HG03521 (cell line): ENCODE results near the gene INPP5K.

Source experiments
- ATAC-seq: cut with Tn5 transposase; IDR thresholded peaks from one replicate; pipeline ENCODE4 v1.9.1; 2021; ENCODE audit warnings: mild to moderate bottlenecking, moderate library complexity; ENCODE audit not compliant: unreplicated experiment

INPP5K gene

GRCh38 chr17:1486802-1487695 is 29.4 kb downstream of the INPP5K start:
- ATAC-seq: no peak

GRCh38 chr17:1485423-1486376 is 30.7 kb downstream of the INPP5K start:
- no peak for ATAC-seq

DNA sequence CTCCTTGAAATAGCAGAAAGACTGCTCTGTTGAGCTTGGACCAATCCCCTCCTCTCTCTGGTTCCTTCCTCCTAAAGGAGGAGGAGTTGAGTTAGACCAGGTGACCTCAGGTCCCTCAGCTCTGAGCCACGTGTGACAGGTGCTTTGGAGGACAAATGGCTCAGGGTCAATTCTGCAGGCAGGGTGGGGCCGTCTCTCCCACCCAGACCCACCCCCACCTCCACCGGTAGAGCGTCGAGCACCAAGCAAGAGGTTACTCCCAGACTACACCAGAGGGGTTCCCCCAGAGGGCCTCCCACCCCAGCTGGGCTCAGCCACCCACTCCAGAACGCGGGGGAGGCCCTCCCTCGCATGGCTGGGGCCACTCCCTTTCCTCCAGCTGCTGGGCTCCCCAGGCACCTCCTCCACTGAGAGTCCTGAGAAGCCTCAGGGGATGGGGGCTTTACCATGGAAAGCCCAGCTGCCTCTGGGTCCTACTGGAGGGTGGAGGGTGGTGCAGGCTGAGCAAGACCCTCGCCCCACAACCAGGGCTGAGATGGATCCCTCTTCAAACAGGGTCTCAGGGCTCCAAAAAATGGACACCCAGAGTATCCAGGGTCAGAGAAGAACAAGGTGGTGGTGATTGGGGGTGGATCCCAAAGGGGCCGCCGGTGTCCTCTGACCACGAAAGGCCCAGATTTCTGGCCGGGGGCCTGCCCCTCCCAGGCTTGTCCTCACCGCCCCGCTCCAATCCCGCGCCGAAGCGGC is 31.6 kb downstream of the INPP5K start:
- no peak for ATAC-seq

GRCh38 chr17:1484060-1484535 is 32.3 kb downstream of the INPP5K start:
- no peak for ATAC-seq

- ATAC-seq: no peak
These were observed 33.7 kb downstream of the INPP5K start for GRCh38 chr17:1482680-1483079.

DNA sequence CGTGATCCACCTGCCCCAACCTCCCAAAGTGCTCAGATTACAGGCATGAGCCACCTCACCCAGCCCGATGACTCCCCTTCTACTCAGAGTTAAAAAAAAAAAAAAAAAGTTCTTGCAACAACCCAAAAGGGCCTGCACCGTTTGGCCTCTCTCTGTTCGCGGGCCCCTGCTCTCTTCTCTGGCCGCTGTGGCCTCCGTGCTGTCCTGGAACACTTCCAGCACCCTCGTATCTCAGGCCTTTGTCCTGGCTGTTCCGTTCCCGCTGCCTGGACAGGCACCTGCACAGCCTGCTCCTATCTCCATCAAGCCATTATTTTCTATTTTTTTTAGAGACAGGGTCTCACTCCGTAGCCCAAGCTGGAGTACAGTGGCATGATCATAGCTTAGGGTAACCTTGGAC is 34.7 kb downstream of the INPP5K start:
- no peak for ATAC-seq

- no peak for ATAC-seq
These were observed 35.5 kb downstream of the INPP5K start for GRCh38 chr17:1480747-1481465.

DNA sequence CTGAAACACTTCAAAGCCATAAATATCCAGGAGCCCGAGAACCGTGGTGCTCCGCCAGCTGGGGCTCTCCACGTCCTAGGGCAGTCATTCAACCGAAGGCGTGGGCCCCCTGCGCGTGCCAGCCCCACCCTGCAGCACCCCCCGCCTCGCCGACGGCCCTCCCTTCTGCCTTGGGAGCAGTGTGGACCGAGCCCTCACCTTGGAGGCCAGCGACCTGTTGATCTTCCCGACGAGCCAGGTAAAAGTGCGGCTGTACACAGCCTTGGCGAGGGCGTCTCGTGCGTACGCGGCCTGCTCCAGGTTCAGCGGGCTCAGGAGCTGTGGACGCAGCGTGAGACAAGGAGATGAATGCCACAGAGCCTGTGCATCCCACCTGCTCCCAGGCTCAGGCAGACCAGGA is 38.0 kb downstream of the INPP5K start:
- ATAC-seq: no peak

DNA sequence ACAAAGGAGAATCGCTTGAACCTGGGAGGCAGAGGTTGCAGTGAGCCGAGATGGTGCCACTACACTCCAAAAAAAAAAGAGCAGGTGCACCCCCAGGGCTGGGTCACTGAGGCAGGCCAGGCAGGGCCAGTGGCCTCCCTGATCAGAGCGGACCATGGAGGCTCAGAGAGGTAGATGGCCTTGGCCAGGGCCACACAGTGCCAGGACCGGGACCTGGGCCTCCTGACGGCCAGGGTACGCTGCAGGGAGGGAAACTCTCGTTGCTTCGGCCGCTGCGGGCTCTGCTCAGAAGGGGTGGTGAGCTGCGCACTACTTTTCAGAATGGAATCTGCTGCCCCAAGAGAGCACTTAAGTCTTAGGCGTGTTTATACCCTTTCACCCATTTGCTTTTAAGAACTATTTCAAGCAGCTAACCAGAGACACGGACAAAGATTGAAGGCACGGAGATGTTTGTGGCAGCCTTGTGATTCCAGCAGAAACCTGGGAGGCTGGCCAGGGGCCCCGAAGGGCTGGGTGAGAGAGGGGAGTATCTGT is 41.0 kb downstream of the INPP5K start:
- no peak for ATAC-seq

GRCh38 chr17:1474402-1475189 is 41.8 kb downstream of the INPP5K start:
- no peak for ATAC-seq

DNA sequence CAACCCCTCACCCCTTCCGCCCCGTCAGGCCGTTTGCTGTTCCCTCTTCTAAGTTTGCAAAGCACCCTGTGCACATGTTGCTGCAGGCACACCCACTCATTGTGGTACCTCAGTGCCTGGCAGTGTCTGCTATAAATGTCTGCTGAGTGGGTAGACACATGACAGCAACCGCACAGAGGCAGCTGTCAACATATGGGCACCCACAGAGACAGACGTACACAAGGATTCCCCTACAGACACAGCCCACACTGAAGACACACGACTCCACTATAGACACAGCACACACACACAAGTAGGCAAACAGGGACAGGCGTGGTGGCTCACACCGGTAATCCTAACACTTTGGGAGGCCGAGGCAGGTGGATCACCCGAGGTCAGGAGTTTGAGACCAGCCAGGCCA is 42.6 kb downstream of the INPP5K start:
- ATAC-seq: no peak

DNA sequence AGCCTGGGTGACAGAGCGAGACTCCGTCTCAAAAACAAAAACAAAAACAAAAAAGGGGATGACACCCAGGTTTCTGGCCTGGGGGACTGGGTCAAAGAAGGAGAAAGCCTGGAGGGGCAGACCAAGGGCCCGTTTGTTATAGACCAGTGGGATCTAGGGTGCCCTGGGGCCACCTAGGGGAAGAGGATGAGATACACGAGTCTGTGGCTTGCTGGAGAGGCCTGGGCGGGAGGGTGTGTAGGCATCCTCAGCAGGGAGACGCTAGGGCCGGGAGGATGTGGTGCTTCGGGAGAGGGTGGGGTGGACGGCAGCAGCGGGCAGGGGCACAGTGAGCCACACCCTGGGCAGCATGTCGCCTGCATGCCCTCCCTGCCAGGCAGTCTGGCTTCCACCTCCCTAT is 43.2 kb downstream of the INPP5K start:
- no peak for ATAC-seq

DNA sequence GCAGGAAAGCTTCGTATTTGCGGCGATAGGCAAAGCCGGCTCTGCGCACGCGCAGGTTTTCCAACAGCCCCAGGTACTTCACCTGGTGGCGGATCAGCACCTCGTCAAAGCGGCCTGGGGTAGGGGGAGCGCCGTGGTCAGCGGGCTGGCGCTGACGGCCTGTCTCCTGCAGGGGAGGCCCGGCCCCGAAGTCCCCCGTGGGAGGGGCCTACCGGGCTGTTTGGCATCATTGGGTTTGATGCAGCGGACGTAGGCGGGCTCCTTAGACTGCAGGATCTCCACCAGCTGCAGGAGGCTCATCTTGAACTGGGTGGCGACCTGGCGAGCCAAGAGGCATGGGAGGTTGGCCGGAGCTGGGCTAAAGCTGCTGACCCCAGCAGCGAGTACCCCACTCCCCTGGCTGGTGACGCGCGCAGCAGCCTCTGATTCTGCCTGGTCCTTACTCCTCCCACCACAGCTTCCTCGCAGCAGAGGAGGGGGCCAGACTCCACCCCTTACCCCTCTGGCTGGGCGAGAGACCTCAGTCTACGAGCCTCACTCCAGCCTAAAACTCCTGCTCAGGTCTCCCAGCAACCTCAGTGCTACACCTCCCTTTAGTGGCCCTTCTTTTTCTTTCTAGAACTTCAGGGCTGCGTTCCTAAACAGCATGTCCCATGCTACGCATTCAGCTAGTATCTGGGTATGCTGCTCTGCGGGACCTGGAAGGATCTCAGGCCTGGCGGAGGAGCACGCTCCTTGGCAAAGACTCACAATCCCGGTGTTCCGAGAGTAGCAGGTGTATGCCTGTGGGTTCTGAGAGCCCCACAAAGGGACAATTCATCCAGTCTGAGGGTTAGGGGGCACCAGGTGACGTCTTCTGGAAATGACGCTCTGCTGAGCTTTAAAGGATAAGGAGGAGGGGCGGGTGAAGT is 44.2 kb downstream of the INPP5K start:
- ATAC-seq: no peak

DNA sequence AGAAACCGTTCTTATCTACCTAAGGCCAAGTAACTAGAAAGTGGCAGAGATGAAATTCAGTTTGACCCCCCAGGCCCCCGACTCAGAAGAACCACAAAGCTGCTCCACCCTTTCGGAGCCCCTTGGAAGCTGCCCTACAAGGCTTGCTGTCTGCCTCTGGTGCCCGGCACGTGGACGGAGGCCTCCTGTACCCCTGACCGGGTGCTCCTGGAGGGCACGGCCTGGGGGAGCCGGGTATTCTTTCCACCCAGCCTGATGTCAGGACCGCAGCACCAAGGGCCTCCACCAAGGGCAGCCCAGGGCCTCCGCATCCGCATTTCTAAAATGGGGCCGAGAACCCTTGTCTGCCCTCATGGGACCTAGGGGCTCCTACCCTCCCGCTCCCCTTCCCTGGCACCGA is 44.9 kb downstream of the INPP5K start:
- no peak for ATAC-seq

- ATAC-seq: no peak
These were observed 45.5 kb downstream of the INPP5K start for GRCh38 chr17:1470755-1471462.

GRCh38 chr17:1470071-1470754 is 46.2 kb downstream of the INPP5K start:
- ATAC-seq: no peak
